Ascending aorta (tissue), 2 donors: ENCODE results near the gene ATP8A1. TPM values are rescaled to one million over a fixed set of nuclear protein-coding genes. Genes with fewer than 3 reads are reported as not detected.

ENCODE experiments used
- DNase-seq, 2 donors: peaks; one replicate each; pipeline ENCODE4 v3.0.0-alpha.2; 2019; ENCODE audit warnings: low spot score in 2 of 2
- H3K27ac ChIP-seq, 2 donors: fragments of 200-600 bp; sonication (generic); one replicate each; pipeline ENCODE4 v1.5.1; 2016 to 2017; ENCODE audit warnings: mild to moderate bottlenecking in 1 of 2
- H3K27me3 ChIP-seq: fragments of 200-600 bp; sonication (generic); one replicate; pipeline ENCODE4 v1.5.1; 2017
- H3K36me3 ChIP-seq, 2 donors: fragments of 200-600 bp; sonication (generic); one replicate each; pipeline ENCODE4 v1.5.1; 2016
- H3K4me1 ChIP-seq, 2 donors: fragments of 200-600 bp; sonication (generic); one replicate each; pipeline ENCODE4 v1.5.1; 2016 to 2017; ENCODE audit warnings: mild to moderate bottlenecking in 1 of 2
- H3K4me3 ChIP-seq, 2 donors: fragments of 200-600 bp; sonication (generic); one replicate each; pipeline ENCODE4 v1.5.1; 2016 to 2017; ENCODE audit warnings: mild to moderate bottlenecking in 1 of 2
- H3K9me3 ChIP-seq, 2 donors: fragments of 200-600 bp; sonication (generic); one replicate each; pipeline ENCODE4 v1.5.1; 2016
- CTCF ChIP-seq, 3 experiments: fragments of 200-600 bp in 2 of 3; fragments of 450-650 bp in 1 of 3; sonication (generic) in 2 of 3; IDR thresholded peaks; one replicate each; pipeline ENCODE4 v1.5.1; 2016 to 2019; ENCODE audit warnings: antibody characterized with exemption in 3 of 3, mild to moderate bottlenecking in 1 of 3, moderate library complexity in 1 of 3
- intact Hi-C: fragments of 100-400 bp; cut with DNase I; formaldehyde crosslinking; loops from one replicate; pipeline ENCODE4 v1.15.1; 2023
- total RNA-seq: library from RNA; depleted of rRNA; stranded (reverse); fragments of >200 nt; gene quantifications from one replicate; pipeline ENCODE4 v1.1.0, GENCODE V29; 2016

Gene ATP8A1
- total RNA-seq, 1 donor from 2014 or later: 11.4 TPM

GRCh38 chr4:42513748-42514492 lies 143.0 kb downstream of the ATP8A1 start:
- no peak for TF ChIP-seq CTCF (IDR thresholded peaks at IDR 0.05)
- Histone ChIP-seq H3K4me3 (no peak overlapping the region), H3K27me3 (no peaks in the 10 kb centered on the region), H3K9me3 (no peaks in the 10 kb centered on the region), H3K27ac (no peak overlapping the region), H3K36me3 (no peaks in the 10 kb centered on the region), H3K4me1 (no peaks in the 10 kb centered on the region)
- intact Hi-C loops: no loop called here
- no peak for DNase-seq

GRCh38 chr4:42512226-42512625 lies 144.7 kb downstream of the ATP8A1 start:
- no peak for TF ChIP-seq CTCF (IDR thresholded peaks at IDR 0.05)
- DNase-seq: no peak
- intact Hi-C loops: no loop called here

GRCh38 chr4:42510225-42510624 lies 146.7 kb downstream of the ATP8A1 start:
- intact Hi-C loops: no loop called here
- Histone ChIP-seq H3K27me3 (no peaks in the 10 kb centered on the region), H3K4me3 (no peak overlapping the region), H3K27ac (no peak overlapping the region), H3K9me3 (no peaks in the 10 kb centered on the region), H3K36me3 (no peaks in the 10 kb centered on the region), H3K4me1 (no peaks in the 10 kb centered on the region)
- no peak for TF ChIP-seq CTCF (IDR thresholded peaks at IDR 0.05)
- DNase-seq: no peak

More at GRCh38 chr4:42512226-42512625, 144.7 kb downstream of the ATP8A1 start:
- H3K36me3 ChIP-seq: no peaks in the 10 kb centered on the region
- no peak overlapping the region for H3K4me3 ChIP-seq
- no peaks in the 10 kb centered on the region for H3K4me1 ChIP-seq
- H3K27me3 ChIP-seq: no peaks in the 10 kb centered on the region
- H3K9me3 ChIP-seq: no peaks in the 10 kb centered on the region
- no peak overlapping the region for H3K27ac ChIP-seq

GRCh38 chr4:42501624-42502401 lies 155.1 kb downstream of the ATP8A1 start:
- no peak overlapping the region for H3K4me3 ChIP-seq
- no peaks in the 10 kb centered on the region for H3K9me3 ChIP-seq

GRCh38 chr4:42498040-42498439 lies 158.9 kb downstream of the ATP8A1 start:
- no peaks in the 10 kb centered on the region for H3K27me3 ChIP-seq
- no peak overlapping the region for H3K27ac ChIP-seq
- no peaks in the 10 kb centered on the region for H3K4me1 ChIP-seq
- DNase-seq: no peak
- intact Hi-C loops: no loop called here
- no peaks in the 10 kb centered on the region for H3K36me3 ChIP-seq
- no peaks in the 10 kb centered on the region for H3K9me3 ChIP-seq
- no peak overlapping the region for H3K4me3 ChIP-seq
- no peak for TF ChIP-seq CTCF (IDR thresholded peaks at IDR 0.05)

More at GRCh38 chr4:42501624-42502401, 155.1 kb downstream of the ATP8A1 start:
- no peak for DNase-seq
- H3K4me1 ChIP-seq: no peaks in the 10 kb centered on the region
- no peak overlapping the region for H3K27ac ChIP-seq
- intact Hi-C loops: no loop called here
- H3K36me3 ChIP-seq: no peaks in the 10 kb centered on the region
- no peaks in the 10 kb centered on the region for H3K27me3 ChIP-seq
- TF ChIP-seq CTCF (IDR thresholded peaks at IDR 0.05): no peak
